GM12878 (cell line): ENCODE results near the gene OOSP4B. TPM values are rescaled to one million over a fixed set of nuclear protein-coding genes. Genes with fewer than 3 reads are reported as not detected.

Experiments
- ATAC-seq: fragments of 200-7000 bp; cut with Tn5 transposase; 3 replicates; pipeline ENCODE4 v1.9.1; 2020; ENCODE audit warnings: mild to moderate bottlenecking, moderate library complexity
- BruUV-seq: library from RNA; stranded (reverse); fragments of 400-500 nt; replicated peaks from 2 replicates; lab custom pipeline; 2021; lab: Mats Ljungman, UMichigan
- CTCF ChIA-PET: fragments of 300-600 bp; sonication (Branson Sonifier 250); formaldehyde crosslinking; extraction: SDS; loops from one replicate; lab custom pipeline; 2021; ENCODE audit warnings: inconsistent platforms; lab: Yijun Ruan, JAX
- POLR2A ChIA-PET: fragments of 350-600 bp; formaldehyde crosslinking; extraction: SDS; loops from one replicate; lab custom pipeline; 2021; ENCODE audit warnings: inconsistent platforms; lab: Charles Lee
- RAD21 ChIA-PET: fragments of 300-600 bp; sonication (Branson Sonifier 250); formaldehyde crosslinking; loops from one replicate; lab custom pipeline; 2023; ENCODE audit warnings: antibody characterized with exemption; ENCODE audit not compliant: unreplicated experiment; lab: Charles Lee
- SMC1A ChIA-PET: fragments of 300-600 bp; sonication (Branson Sonifier 250); formaldehyde crosslinking; loops from one replicate; lab custom pipeline; 2023; ENCODE audit not compliant: unreplicated experiment, uncharacterized antibody; lab: Charles Lee
- DNase-seq: peaks from one replicate; pipeline ENCODE4 v3.0.0-alpha.2; 2011; ENCODE audit warnings: low read depth, low spot score
- FAIRE-seq: peaks from 3 replicates; lab custom pipeline; 2011; peaks lifted over from hg19 to GRCh38; lab: Jason Lieb, UNC
- H2AFZ ChIP-seq: 2 replicates; pipeline ENCODE4 v1.6.0; 2011; ENCODE audit warnings: low read depth, low read length, control low read depth; ENCODE audit not compliant: control insufficient read depth
- H3K27ac ChIP-seq: 2 replicates; pipeline ENCODE4 v1.5.1; 2011; ENCODE audit warnings: control low read depth; ENCODE audit not compliant: control insufficient read depth, insufficient read depth
- H3K27me3 ChIP-seq, 2 experiments: replicated peaks in 1 of 2; 2 replicates each; pipeline versions ENCODE4 v1.6.0 to v1.6.1; 2011; ENCODE audit warnings: low read length in 1 of 2; ENCODE audit not compliant: control insufficient read depth in 2 of 2, insufficient read depth in 2 of 2
- H3K36me3 ChIP-seq, 2 experiments: 2 replicates each; pipeline ENCODE4 v1.5.1; 2011; ENCODE audit warnings: low read length in 1 of 2; ENCODE audit not compliant: control insufficient read depth in 2 of 2, insufficient read depth in 2 of 2
- H3K4me1 ChIP-seq: 2 replicates; pipeline ENCODE4 v1.6.1; 2011; ENCODE audit warnings: mild to moderate bottlenecking, low read length, moderate library complexity, mixed read lengths; ENCODE audit not compliant: control insufficient read depth, insufficient read depth
- H3K4me2 ChIP-seq: 2 replicates; pipeline ENCODE4 v1.6.0; 2011; ENCODE audit warnings: control low read depth; ENCODE audit not compliant: control insufficient read depth, insufficient read depth
- H3K4me3 ChIP-seq: fragments of 200-600 bp; sonication (generic); 2 replicates; pipeline ENCODE4 v1.5.1; 2016
- H3K79me2 ChIP-seq: 2 replicates; pipeline ENCODE4 v1.6.0; 2011; ENCODE audit warnings: low read length; ENCODE audit not compliant: control insufficient read depth, insufficient read depth
- H3K9ac ChIP-seq: 2 replicates; pipeline ENCODE4 v1.8.0; 2011; ENCODE audit warnings: low read length, control low read depth, mixed read lengths; ENCODE audit not compliant: control insufficient read depth, insufficient read depth
- H3K9me3 ChIP-seq: replicated peaks from 3 replicates; pipeline ENCODE4 v1.5.1; 2011; ENCODE audit warnings: mild to moderate bottlenecking, low read length; ENCODE audit not compliant: control insufficient read depth, insufficient read depth
- H4K20me1 ChIP-seq: 2 replicates; pipeline ENCODE4 v1.6.0; 2011; ENCODE audit not compliant: control insufficient read depth, insufficient read depth
- CREB1 ChIP-seq: IDR thresholded peaks from 2 replicates; pipeline ENCODE4 v1.6.1; 2012; ENCODE audit warnings: low read depth, mild to moderate bottlenecking, inconsistent platforms
- HDAC2 ChIP-seq: fragments of 200-600 bp; sonication (generic); IDR thresholded peaks from 2 replicates; pipeline ENCODE4 v1.6.1; 2017
- KAT2A ChIP-seq: conservative IDR thresholded peaks from 2 replicates; pipeline ENCODE4 v1.6.1; 2011; ENCODE audit warnings: low read depth, low read length; ENCODE audit not compliant: control insufficient read depth
- MEF2A ChIP-seq: IDR thresholded peaks from 2 replicates; pipeline ENCODE4 v1.6.1; 2011; ENCODE audit warnings: low read depth, mild to moderate bottlenecking, low read length, moderate library complexity; ENCODE audit not compliant: insufficient read depth
- NRF1 ChIP-seq: conservative IDR thresholded peaks from 2 replicates; pipeline ENCODE4 v1.6.1; 2011; ENCODE audit warnings: mild to moderate bottlenecking, low read depth, low read length, improper control_type of control experiment
- PAX5 ChIP-seq: IDR thresholded peaks from 2 replicates; pipeline ENCODE4 v1.6.1; 2011; ENCODE audit warnings: low read depth, low read length, borderline replicate concordance
- SMC3 ChIP-seq: IDR thresholded peaks from 2 replicates; pipeline ENCODE4 v1.6.1; 2011; ENCODE audit warnings: low read length, improper control_type of control experiment, borderline replicate concordance
- TARDBP ChIP-seq: IDR thresholded peaks from 2 replicates; pipeline ENCODE4 v1.6.1; 2016; ENCODE audit warnings: borderline replicate concordance
- ZNF24 ChIP-seq: fragments of 450-650 bp; IDR thresholded peaks from 2 replicates; pipeline ENCODE4 v1.6.1; 2017; ENCODE audit warnings: antibody characterized with exemption, mild to moderate bottlenecking
- WGBS: methylation state at CpG from one replicate; pipeline ENCODE4 v1.1.6; 2016; ENCODE audit warnings: low lambda C conversion rate; ENCODE audit not compliant: insufficient replicate concordance, insufficient coverage; ENCODE audit errors: missing lambda C conversion rate; 5-methylcytosine and 5-hydroxymethylcytosine counted together
- in situ Hi-C: fragments of 300-500 bp; cut with MboI; formaldehyde crosslinking; loops from 9 replicates; pipeline ENCODE4 v1.14.3; 2018; ENCODE audit warnings: mixed read lengths
- intact Hi-C: fragments of 100-400 bp; cut with micrococcal nuclease; formaldehyde crosslinking; loops from one replicate; pipeline ENCODE4 v1.14.2; 2022; ENCODE audit not compliant: unreplicated experiment
- polyA plus RNA-seq, 11 experiments: library from polyadenylated mRNA; depleted of rRNA in 4 of 11; unstranded in 6 of 11; stranded (reverse) in 5 of 11; fragments of >200 nt; fragmentation: Nextera tagmentation in 4 of 11; fragmentation: Illumina TruSeq in 1 of 11; extraction: Ambion mirVana in 4 of 11; extraction: Trizol in 1 of 11; gene quantifications; 1 replicate in 1 of 11; 2 replicates in 10 of 11; pipeline versions ENCODE4 v1.2.1 to v1.2.3, GENCODE V29; 2011 to 2016; ENCODE audit warnings: inconsistent platforms in 2 of 11, missing spikeins in 2 of 11, low read depth in 1 of 11
- total RNA-seq, 4 experiments: library from RNA; depleted of rRNA in 3 of 4; stranded (reverse); fragments of >200 nt in 3 of 4; fragmentation: Illumina TruSeq in 1 of 4; extraction: Trizol in 1 of 4; gene quantifications; 2 replicates each; pipeline versions ENCODE4 v1.2.1 to v1.2.3, GENCODE V29; 2013 to 2021
- TF ChIP-seq, protein P1 (sequence below): fragments of 450-650 bp; IDR thresholded peaks from 2 replicates; pipeline ENCODE4 v1.6.1; 2017; ENCODE audit warnings: borderline replicate concordance
- TF ChIP-seq, protein P2 (sequence below): fragments of 150-350 bp; IDR thresholded peaks from 2 replicates; pipeline ENCODE4 v1.6.1; 2016; ENCODE audit warnings: low read depth, low read length
- TF ChIP-seq, protein P3 (sequence below): IDR thresholded peaks from 2 replicates; pipeline ENCODE4 v1.6.1; 2012; ENCODE audit warnings: improper control_type of control experiment, low read depth, low read length; ENCODE audit not compliant: insufficient replicate concordance
- TF ChIP-seq, protein P4 (sequence below): IDR thresholded peaks from 2 replicates; pipeline ENCODE4 v1.6.1; 2011; ENCODE audit warnings: low read depth, low read length, improper control_type of control experiment, borderline replicate concordance

Gene OOSP4B
- total and polyA plus RNA-seq, 10 of the 15 experiments (the other 5 are each of a cell fraction or from before 2014, with no cell fraction given), result not detected

DNA sequence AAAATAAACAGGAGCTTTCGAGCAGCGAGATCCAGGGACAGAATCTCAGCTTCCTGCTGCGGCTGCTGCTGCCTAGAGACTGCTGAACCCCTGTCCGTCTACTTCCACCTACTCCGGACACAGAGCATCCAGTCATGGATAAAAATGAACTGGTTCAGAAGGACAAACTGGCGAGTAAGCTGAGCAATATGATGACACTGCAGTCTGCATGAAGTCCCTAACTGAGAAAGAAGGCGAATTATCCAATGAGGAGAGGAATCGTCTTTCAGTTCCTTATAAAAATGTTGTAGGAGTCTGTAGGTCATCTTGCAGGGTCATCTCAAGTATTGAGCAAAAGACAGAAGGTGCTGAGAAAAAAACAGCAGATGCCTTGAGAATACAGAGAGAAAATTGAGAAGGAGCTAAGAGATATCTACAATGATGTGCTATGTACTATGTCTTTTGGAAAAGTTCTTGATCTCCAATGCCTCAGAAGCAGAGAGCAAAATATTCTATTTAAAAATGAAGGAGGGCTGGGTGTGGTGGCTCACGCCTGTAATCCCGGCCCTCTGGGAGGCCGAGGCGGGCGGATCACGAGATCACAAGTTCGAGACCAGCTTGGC lies 60.3 kb downstream of the OOSP4B start:
- H4K20me1 ChIP-seq, result no peaks in the 10 kb centered on the region
- no peaks in the 10 kb centered on the region for H3K9me3 ChIP-seq
- H3K4me1 ChIP-seq, result no peaks in the 10 kb centered on the region
- no peak overlapping the region for H3K4me2 ChIP-seq
- intact Hi-C loops (loop anchor here (10.0 kb wide), 1 partner anchor 177 kb away; no protein-coding TSS in a partner anchor), in situ Hi-C loops (no loop called here)
- no peak overlapping the region for H3K27ac ChIP-seq
- no peaks in the 10 kb centered on the region; a peak in 1 of 4 replicates for H3K27me3 ChIP-seq
- ChIA-PET SMC1A (interaction anchor here (0.6 to 2.6 kb wide), 6 partner anchors 11 to 170 kb away, joined by 3 to 6 read pairs (median 3); partner anchors contain the start of gene MS4A2), RAD21 (no interaction called here), CTCF (interaction anchor here (0.5 to 1.5 kb wide), 3 partner anchors 12 to 158 kb away, joined by 3 to 4 read pairs (median 3); no protein-coding TSS in a partner anchor), POLR2A (no interaction called here)
- H3K79me2 ChIP-seq, result no peaks in the 10 kb centered on the region
- WGBS, result 28% methylated on average over 15 of the region's 15 CpGs
- DNase-seq (no peak), ATAC-seq (no peak), FAIRE-seq (no peak)
- no peak overlapping the region for H3K9ac ChIP-seq
- no peak overlapping the region for H3K4me3 ChIP-seq
- H3K36me3 ChIP-seq, result no peaks in the 10 kb centered on the region
- H2AFZ ChIP-seq, result no peak overlapping the region
- no TSS peak for BruUV-seq
- TF ChIP-seq HDAC2, result no peak
- no peak for TF ChIP-seq MEF2A
- no peak for TF ChIP-seq CREB1
- TF ChIP-seq SMC3, result no peak
- TF ChIP-seq PAX5, result no peak
- no peak for TF ChIP-seq KAT2A
- TF ChIP-seq, protein P1, sequence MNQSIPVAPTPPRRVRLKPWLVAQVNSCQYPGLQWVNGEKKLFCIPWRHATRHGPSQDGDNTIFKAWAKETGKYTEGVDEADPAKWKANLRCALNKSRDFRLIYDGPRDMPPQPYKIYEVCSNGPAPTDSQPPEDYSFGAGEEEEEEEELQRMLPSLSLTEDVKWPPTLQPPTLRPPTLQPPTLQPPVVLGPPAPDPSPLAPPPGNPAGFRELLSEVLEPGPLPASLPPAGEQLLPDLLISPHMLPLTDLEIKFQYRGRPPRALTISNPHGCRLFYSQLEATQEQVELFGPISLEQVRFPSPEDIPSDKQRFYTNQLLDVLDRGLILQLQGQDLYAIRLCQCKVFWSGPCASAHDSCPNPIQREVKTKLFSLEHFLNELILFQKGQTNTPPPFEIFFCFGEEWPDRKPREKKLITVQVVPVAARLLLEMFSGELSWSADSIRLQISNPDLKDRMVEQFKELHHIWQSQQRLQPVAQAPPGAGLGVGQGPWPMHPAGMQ, result no peak
- TF ChIP-seq, protein P2, sequence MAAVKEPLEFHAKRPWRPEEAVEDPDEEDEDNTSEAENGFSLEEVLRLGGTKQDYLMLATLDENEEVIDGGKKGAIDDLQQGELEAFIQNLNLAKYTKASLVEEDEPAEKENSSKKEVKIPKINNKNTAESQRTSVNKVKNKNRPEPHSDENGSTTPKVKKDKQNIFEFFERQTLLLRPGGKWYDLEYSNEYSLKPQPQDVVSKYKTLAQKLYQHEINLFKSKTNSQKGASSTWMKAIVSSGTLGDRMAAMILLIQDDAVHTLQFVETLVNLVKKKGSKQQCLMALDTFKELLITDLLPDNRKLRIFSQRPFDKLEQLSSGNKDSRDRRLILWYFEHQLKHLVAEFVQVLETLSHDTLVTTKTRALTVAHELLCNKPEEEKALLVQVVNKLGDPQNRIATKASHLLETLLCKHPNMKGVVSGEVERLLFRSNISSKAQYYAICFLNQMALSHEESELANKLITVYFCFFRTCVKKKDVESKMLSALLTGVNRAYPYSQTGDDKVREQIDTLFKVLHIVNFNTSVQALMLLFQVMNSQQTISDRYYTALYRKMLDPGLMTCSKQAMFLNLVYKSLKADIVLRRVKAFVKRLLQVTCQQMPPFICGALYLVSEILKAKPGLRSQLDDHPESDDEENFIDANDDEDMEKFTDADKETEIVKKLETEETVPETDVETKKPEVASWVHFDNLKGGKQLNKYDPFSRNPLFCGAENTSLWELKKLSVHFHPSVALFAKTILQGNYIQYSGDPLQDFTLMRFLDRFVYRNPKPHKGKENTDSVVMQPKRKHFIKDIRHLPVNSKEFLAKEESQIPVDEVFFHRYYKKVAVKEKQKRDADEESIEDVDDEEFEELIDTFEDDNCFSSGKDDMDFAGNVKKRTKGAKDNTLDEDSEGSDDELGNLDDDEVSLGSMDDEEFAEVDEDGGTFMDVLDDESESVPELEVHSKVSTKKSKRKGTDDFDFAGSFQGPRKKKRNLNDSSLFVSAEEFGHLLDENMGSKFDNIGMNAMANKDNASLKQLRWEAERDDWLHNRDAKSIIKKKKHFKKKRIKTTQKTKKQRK, result no peak
- no peak for TF ChIP-seq NRF1
- TF ChIP-seq, protein P3, sequence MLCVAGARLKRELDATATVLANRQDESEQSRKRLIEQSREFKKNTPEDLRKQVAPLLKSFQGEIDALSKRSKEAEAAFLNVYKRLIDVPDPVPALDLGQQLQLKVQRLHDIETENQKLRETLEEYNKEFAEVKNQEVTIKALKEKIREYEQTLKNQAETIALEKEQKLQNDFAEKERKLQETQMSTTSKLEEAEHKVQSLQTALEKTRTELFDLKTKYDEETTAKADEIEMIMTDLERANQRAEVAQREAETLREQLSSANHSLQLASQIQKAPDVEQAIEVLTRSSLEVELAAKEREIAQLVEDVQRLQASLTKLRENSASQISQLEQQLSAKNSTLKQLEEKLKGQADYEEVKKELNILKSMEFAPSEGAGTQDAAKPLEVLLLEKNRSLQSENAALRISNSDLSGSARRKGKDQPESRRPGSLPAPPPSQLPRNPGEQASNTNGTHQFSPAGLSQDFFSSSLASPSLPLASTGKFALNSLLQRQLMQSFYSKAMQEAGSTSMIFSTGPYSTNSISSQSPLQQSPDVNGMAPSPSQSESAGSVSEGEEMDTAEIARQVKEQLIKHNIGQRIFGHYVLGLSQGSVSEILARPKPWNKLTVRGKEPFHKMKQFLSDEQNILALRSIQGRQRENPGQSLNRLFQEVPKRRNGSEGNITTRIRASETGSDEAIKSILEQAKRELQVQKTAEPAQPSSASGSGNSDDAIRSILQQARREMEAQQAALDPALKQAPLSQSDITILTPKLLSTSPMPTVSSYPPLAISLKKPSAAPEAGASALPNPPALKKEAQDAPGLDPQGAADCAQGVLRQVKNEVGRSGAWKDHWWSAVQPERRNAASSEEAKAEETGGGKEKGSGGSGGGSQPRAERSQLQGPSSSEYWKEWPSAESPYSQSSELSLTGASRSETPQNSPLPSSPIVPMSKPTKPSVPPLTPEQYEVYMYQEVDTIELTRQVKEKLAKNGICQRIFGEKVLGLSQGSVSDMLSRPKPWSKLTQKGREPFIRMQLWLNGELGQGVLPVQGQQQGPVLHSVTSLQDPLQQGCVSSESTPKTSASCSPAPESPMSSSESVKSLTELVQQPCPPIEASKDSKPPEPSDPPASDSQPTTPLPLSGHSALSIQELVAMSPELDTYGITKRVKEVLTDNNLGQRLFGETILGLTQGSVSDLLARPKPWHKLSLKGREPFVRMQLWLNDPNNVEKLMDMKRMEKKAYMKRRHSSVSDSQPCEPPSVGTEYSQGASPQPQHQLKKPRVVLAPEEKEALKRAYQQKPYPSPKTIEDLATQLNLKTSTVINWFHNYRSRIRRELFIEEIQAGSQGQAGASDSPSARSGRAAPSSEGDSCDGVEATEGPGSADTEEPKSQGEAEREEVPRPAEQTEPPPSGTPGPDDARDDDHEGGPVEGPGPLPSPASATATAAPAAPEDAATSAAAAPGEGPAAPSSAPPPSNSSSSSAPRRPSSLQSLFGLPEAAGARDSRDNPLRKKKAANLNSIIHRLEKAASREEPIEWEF, result no peak
- TF ChIP-seq, protein P4, sequence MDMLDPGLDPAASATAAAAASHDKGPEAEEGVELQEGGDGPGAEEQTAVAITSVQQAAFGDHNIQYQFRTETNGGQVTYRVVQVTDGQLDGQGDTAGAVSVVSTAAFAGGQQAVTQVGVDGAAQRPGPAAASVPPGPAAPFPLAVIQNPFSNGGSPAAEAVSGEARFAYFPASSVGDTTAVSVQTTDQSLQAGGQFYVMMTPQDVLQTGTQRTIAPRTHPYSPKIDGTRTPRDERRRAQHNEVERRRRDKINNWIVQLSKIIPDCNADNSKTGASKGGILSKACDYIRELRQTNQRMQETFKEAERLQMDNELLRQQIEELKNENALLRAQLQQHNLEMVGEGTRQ, result no peak
- no peak for TF ChIP-seq TARDBP
- TF ChIP-seq ZNF24, result no peak
